A172 (cell line): Measurements from ENCODE around the gene PROSER3. TPM values are rescaled to one million over a fixed set of nuclear protein-coding genes. Genes with fewer than 3 reads are reported as not detected.
"Not testable (repeated sequence)": the region's sequence is repeated elsewhere in the genome, so short reads cannot be mapped to it uniquely, and the experiment has no call there.

Source experiments
- DNase-seq: peaks from one replicate; pipeline ENCODE4 v3.0.0-alpha.2; 2015; ENCODE audit warnings: low spot score
- total RNA-seq: library from RNA; depleted of rRNA; stranded (reverse); fragments of >200 nt; shearing (Covaris generic); gene quantifications from 2 replicates; pipeline ENCODE4 v1.2.3, GENCODE V29; 2014

Gene PROSER3
- total RNA-seq, 1 experiment from 2014 or later = 7.0 TPM

DNA sequence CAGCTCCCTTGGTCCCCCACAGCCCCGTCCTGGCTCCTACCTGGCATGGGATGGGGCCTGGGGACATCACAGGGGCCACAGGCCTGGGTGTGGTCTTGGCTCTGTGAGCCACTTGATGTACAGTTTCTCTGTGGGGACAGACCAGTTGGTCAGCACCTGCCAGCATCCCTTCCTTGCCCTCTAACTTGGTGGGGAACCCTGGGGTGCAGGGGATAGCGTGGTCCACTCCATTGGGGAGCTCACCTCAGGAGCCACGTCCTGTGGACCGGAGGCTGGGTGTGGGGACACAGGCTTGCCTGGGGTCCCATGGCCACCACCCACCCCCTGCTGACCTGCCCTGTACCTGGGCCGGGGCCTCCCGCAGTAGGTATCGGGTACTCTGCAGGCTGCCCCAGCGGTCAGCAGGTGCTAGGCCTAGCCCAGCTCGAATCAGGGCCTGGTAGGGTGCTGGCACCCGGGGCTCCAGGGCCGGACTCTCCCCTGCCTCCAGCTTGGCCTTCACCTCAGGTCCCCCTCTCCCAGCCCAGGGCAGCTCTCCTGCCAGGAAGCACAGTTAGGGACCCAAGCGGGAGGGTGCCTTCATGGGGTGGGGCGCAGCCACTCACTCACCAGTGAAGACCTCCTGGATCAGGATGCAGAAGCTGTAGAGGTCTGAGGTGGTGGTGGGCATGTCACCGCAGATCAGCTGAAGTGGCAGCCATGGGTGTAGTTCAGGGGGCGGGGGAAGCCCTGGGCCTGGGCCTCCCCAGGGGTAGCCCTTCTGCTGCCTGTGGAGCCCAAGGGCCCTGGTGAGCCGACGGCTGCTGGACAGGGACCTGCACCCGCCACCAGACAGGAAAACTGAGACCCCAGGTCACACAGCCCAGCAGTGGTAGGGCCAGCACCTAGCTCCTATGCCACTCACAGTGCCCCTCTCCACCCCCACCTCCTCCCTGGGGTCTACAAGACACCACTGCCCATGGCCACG, 32.3 kb downstream of the PROSER3 start:
- DNase-seq = no peak

GRCh38 chr19:35790981-35791813, 33.2 kb downstream of the PROSER3 start:
- no peak for DNase-seq

- DNase-seq = no peak
These were observed 33.9 kb downstream of the PROSER3 start for GRCh38 chr19:35791814-35792279.

DNA sequence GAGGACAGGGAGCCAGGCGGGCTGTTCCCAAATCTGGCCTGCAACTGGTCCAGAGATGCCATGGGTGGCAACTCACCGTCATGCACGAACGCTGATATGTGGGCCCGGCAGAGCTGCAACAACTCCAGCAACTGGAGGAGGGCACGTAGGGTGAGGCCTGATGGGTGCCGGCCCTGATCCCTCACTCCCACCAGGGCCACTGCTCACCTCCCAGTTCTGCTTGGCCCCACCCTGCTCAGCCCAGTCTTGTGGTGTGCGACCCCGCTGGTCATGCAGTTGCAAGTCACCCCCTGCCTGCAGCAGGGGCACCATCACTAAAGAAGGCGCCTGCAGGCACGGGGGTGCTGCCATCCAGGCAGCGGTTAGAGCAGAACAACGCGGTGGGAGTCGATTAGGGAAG, 34.3 kb downstream of the PROSER3 start:
- no peak for DNase-seq

DNA sequence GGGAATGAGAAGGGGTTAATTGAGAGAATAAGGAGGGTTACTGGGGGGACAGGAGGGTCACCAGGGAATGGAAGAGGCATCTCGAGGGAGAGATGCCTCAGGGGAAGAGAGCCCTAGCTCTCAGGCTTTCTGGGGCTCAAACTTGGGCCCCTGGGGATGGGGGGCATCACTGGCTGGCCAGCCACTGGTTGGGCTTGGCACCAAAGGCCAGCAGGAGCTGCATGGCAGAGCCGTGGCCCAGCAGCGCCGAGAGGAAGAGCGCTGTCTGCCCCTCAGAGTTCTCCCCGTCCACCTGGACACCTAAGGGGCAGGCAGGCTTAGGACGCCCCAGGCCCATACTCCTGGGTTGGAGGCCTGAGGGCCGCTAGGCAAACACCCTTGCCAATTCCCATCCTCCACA, 34.9 kb downstream of the PROSER3 start:
- DNase-seq = no peak

- peak; percentile 24 for DNase-seq
These were observed 35.6 kb downstream of the PROSER3 start for GRCh38 chr19:35793381-35794165.

DNA sequence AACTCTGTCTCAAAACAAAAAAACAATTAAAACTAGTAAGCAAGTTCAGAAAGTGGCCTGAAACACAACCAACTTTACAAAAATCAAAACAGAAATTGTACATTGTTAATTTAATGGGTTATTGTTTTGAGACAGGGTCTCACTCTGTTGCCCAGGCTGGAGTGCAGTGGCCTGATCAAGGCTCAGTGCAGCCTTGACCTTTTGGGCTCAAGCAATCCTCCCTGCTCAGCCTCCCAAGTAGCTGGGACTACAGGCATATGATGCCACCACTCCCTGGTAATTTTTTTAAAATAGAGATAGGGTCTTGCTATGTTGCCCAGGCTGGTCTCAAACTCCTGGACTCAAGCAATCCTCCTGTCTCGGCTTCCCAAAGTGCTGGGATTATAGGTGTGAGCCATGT, 37.6 kb downstream of the PROSER3 start:
- DNase-seq = not testable (repeated sequence)

DNA sequence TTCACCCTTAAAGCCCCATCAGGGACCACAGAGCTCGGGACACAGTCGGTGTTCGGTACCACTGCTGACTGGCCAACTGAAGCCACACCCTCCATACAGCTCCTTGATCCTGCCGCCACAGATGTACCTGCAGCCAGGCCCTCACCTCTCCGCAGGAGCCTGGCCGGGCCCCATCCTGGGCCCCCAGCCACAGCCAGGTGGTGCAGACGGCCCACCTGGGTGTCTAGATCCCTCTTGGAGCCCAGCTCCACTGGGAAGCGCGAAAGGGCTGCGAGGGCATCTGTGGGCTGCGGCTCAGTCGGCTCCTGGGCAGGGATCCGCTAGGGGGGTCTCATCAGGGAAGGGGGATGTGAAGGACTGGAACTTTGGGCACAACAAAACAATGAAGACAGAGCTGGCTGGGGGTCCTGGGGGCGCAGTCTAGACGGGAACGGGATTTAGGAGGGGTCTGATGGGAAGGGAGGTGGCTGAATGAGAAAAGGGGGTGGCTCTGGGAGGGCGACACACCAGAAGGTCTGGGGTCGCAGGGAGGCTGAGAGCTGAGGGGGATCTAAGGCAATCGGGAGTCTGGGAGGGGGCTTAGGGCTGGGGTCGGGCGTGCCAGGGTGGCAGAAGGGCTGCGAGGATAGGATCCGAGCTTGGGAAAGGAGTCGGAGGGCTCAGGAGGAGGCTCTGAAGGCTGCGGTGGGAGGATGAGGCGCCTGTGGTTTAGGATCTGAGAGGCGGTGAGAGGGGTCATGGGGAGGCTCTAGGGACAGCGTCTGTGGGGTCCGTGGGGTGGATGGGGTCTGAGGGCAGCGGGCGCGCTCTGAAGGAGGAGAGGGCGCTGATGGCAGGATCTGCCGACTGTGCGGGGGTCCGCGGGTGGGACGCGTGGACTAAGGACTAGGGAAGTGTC, 38.9 kb downstream of the PROSER3 start:
- DNase-seq = no peak

GRCh38 chr19:35797663-35798062, 39.7 kb downstream of the PROSER3 start:
- DNase-seq = no peak

DNA sequence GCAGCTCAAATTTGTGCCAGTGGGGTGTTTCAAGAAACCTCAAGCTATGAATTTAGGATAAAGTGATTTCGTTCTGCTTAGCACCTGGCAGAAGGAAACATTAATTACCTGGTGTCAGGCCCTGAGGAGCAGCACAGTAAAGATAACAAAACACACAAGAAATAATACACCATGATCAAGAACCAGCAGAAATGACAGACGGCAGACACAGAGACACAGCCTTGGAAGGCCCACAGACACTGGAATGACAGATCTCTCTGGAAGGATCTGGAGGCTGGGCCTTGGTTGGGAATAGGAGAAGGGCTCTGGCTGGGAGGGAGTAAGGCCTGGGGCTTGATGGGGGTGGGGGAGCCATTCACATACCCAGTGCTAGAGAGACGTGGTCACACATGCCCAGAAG, 43.9 kb downstream of the PROSER3 start:
- DNase-seq = no peak

DNA sequence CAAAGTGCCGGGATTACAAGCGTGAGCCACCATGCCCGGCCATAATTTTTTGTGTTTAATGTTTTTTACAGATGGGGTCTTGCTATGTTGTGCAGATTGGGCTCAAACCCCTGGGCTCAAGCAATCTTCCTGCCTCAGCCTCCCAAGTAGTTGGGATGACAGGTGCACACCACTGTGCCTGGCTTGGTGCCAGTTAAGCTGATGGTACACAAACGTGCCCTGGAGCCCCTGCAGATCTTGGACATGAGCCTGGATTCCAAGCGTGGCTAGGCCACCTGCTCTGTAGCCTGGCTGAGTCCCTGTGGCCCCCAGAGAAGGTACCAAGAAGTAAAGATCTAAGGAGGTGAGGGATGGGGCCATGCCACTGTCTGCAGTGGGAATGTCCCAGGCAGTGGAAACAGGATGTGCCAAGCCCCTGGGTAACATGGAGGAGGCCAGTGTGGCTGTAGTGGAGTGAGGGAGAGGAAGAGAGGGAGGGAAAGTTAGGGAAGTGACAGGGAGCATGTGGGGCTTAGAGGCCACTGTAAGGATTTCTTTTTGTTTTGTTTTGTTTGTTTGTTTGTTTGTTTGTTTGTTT, 47.6 kb downstream of the PROSER3 start:
- no peak for DNase-seq

- no peak for DNase-seq
These were observed 48.6 kb downstream of the PROSER3 start for GRCh38 chr19:35806597-35806996.

GRCh38 chr19:35807633-35808032, 49.7 kb downstream of the PROSER3 start:
- DNase-seq = no peak

- no peak for DNase-seq
These were observed 53.6 kb downstream of the PROSER3 start for GRCh38 chr19:35811317-35812219.

DNA sequence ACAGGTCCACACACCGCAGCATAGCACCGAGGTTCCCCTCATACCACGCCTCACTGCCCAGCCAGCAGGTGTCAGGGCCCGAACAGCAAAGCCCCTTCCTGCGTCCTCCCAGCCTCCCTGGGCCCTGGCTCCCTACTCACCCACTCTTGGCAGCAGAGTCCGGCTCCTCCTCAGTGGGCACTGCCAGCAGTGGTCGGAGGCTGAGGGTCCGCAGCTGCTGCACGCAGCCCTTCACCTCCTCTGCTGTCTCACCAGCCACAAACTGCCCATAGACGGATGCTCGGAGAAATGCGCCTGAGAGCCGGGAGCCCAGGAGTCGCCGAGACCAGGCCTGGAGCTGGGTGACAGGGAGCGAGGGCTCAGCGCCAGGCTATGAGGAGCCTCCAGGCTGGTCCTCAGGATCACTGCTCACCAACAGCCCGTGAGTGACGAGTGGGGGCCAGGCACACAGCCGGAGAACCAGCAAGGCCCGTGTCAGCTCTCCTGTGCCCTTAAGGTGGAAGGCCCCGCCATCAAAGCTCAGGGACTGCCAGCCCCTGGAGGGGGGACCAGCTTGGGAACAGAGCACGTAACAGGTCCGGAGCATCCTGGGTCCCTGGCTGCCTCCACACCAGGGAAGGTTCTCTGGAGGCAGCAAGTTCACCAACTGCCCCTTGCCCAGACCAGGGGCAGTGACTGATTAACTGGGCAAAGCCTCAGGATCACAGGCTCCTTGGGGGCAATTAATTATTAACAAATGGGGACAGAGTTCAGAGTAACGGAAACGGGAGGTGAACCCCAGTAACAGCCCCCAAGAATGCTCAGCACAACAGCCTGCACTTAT, 54.5 kb downstream of the PROSER3 start, which contains the start of gene PRODH2:
PRODH2 (minus strand) TSS at position 626 of the 823 bp plus-strand sequence; CDS start at position 586, 40 bp downstream.
- DNase-seq = no peak

DNA sequence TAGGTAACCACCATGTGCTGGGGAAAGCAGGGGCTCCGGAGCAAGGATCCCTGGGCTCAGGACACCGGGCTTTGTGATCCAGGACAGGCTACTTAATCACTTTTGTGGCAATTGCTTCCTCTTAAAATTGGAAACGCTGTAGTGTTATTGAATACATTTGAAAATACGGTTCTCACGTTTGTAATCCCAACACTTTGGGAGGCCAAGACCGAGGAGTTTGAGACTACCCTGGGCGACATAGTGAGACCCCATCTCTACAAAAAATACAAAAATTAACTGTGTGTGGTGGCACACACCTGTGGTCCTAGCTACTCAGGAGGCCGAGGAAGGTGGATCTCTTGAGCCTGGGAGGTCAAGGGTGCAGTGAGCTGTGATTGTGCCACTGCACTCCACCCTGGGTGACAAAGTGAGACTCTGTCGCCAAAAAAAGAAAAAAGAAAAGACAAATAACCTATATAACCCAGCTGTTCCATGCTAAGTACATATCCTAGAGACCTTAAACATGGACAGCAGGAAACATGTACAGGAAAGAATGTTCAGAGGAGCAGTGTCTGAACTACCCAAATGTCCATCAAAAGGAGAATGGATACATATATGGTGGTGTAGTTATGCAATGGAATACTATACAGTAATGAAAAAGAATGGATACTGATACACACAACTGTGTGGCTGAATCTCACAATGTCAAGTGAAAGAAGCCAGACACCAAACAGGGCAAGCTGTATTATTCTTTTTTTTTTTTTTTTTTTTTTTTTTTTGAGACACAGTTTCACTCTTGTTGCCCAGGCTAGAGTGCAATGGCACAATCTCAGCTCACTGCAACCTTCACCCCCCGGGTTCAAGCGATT, 55.3 kb downstream of the PROSER3 start:
- no peak for DNase-seq

GRCh38 chr19:35816262-35816661, 58.3 kb downstream of the PROSER3 start:
- no peak for DNase-seq
